GM19023 (cell line): Measurements from ENCODE around the gene SAE1.
A peak's percentile ranks its signal among the peaks of the same experiment; 100 is the strongest.

ENCODE experiments used
- ATAC-seq: cut with Tn5 transposase; IDR thresholded peaks from one replicate; pipeline ENCODE4 v1.9.1; 2021; ENCODE audit warnings: mild to moderate bottlenecking, moderate library complexity; ENCODE audit not compliant: unreplicated experiment

SAE1 gene

DNA sequence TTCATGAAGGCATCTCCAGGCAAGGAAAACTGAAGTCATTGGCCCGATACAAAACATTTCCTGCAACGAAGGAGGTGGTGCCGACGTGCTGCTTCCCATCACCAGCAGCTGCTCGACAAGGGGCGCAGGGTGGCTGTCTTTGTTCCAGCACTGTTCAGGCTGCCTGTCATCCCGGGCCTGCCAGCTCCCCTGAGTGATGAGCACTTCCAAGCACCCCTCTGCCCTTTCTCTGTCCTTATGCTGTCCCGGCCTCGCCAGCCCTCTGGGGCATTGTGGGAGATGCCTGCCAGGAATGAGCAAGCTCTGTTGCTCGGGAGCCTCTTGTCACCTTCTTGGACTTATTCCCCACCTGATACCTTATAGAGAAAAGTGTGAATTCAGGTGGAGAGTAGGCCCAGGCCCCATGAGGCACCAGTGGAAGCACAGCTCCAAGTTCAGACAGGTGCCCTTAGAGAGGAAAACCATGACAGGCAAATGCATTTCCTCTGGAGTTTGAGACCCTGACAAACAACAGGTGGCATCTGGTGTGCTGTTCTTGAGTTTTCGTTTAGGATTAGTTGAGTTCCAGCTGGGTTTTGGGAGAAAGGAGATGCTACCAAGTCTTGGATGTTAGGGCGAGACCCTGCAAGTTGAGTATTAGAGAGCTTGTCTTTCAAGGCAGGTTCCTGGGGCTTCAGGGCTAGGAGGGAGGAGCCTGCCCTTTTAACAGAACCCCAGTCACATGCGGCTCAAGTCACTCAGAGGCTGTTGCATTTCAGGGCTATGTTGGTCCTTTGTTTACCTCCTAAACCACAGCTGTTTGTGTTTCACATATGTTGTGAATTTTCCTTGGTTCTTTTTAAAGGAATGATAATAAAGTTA lies 78.9 kb downstream of the SAE1 start:
- ATAC-seq = no peak

DNA sequence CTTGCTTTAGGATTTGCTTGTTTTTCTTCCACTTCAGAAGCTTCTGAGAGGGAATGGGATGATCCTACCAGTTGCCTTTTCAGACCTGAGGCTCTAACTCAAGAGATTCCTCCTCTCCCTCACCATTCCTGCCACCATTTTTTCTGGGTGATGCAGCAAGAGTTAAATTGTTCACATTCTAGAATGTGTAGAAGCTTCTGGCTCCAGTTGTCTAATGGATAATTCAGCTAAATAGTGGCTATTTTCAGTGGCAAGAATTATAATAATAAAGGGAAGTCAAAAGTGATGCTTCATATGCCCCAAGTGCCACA lies 79.5 kb downstream of the SAE1 start:
- no peak for ATAC-seq

DNA sequence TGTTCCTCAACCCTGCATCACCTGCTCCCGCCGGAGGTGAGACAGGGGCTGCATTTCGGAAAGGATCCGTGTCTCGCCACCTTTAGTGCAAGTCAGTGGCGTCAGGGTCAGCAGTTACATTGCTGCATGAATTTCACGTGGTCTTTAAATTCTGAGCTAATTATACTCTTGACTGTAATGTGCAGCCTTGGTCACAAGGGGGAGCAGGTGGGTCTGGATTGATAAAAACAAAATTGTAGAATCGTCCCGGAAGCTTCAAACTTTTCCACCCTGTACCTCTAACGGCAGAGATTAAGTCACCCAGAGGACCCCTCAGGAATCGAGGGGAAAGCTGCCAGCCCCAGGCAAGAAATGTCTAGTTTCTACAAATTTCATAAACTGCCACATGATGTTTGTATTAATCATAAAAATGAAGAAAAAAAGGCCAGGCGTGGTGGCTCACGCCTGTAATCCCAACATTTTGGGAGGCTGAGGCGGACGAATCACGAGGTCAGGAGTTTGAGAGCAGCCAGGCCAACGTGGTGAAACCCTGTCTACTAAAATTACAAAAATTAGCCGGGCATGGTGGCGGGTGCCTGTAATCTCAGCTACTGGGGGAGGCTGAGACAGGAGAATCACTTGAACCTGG lies 80.2 kb downstream of the SAE1 start:
- ATAC-seq = no peak

- ATAC-seq = no peak
These were observed 84.9 kb downstream of the SAE1 start for GRCh38 chr19:47215581-47215980.

DNA sequence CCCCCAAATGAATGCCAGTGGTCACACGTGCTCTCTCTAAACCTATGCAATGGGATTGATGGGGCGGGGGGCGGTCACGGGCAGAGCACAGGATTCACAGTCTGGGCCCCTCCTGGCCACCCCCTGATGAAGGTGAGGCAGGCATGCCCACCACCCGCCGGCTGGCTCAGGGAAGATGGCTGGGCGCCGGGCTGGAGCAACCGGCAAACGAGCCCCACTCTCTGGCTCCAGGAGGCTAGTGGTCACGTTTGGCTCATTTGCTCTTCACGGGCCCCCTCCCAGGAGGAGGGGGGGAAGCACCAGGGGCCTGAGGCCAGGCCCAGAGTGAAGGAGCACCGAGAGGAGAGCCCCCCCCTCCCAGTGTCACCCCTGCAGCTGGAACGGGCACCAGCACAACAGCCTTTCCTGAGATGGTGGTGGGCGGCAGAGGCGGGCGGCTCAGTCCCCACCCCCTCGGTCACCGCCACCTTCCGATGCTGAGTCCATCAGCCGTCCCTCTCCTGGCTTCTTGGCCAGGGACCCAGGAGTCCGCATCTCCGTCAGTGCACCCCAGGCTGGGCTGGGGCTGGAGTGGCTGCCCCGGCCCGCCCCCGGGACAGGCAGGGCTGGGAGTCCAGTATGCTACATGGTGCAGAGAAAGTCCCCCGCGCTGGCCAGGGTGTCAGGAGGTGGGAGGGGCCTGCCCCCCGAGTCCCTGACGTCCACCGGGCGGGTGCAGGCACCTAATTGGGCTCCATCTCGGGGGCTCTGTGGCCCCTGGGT lies 90.6 kb downstream of the SAE1 start:
- no peak for ATAC-seq

DNA sequence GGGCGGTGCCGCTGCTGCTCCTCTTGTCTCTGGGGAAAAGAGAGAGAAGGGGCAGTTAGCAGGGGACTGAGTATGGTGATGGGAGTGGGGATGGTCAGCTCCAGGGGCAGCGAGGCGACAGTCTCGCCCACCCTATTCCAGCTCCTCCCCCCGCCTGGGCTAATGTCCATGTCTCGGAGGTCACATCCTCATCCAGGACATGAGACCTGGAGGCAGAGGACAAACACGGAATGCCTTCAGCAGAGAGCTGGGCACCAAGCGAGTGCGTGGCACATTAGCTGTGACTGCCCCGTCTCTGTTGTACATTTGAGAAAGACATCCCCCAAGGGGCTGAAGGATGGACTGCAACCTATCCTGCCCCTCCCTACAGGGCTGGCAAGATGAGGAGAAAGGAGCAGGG lies 91.3 kb downstream of the SAE1 start:
- ATAC-seq = no peak

DNA sequence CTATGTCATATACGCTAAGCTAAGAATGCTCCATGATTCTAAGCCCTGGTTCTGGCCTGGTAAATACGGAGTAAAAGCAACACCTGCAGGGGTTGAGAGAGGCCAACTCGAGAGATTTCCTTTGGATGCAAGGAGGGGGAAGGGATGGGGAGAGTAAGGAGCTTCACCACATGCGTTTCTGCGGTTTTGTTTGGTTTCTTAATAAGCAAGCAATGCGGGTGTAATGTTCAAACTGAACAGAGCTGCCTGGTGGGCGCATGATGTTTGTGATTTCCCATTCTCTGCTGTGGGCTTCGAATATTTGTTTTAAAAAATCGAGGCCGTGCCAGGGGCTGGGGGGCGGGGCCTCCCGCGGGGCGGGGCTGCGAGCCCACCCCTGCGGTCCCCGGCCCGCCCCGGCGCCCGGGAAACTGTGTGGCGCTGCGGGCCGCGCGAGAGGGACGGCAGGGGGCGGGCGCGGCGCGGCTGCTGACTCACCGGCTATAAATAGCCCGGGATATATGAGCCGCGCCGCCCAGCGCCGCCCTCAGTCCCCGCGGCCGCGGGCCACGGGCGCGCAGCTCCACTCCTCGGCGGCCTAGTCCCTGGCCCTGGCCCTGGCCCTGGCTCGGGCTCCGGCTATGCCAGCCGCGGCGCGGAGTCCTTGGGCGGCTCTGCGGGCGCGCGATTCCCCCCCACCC lies 95.3 kb downstream of the SAE1 start:
- ATAC-seq = peak; percentile 31

- peak; percentile 15 for ATAC-seq
These were observed 96.1 kb downstream of the SAE1 start for GRCh38 chr19:47226426-47227351.

DNA sequence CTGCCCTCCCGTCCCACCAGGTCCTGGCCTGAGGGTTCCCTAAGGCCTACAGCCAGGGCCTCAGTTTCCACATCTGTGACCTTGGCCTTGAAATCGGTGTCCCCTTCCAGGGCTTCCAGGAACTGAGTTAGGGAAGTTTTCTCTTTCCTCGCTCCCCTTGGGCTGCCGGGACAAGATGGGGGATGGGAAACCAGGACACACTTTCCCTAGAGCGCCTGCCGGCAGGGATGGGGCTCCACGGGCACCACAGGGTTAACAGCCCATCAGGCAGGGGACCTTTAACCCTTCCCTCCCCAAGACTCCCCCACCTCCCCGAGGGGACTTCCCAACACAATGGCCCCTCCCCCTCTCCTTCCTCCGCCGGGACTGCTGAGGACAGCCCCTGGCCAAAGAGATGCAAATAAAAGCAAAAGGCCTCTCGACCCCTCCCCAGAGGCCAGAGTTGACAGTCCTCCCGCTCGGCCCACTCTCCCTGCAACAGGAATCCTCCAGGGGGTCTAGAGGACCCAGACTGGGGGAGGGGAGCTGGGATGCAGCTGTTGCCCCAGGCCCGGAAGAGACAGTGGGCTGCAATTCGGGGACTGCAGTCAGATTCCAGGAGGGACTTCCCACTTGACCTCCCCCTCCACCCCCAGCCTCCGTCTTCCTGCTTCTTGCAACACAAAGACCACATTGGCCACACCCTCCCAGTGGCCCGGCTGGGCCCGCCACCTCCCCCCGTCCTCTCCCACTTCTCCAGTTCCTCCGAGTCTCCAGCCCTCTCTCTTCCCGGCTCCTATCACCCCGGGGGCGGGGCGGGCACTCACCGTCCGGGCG lies 96.9 kb downstream of the SAE1 start:
- ATAC-seq = no peak

DNA sequence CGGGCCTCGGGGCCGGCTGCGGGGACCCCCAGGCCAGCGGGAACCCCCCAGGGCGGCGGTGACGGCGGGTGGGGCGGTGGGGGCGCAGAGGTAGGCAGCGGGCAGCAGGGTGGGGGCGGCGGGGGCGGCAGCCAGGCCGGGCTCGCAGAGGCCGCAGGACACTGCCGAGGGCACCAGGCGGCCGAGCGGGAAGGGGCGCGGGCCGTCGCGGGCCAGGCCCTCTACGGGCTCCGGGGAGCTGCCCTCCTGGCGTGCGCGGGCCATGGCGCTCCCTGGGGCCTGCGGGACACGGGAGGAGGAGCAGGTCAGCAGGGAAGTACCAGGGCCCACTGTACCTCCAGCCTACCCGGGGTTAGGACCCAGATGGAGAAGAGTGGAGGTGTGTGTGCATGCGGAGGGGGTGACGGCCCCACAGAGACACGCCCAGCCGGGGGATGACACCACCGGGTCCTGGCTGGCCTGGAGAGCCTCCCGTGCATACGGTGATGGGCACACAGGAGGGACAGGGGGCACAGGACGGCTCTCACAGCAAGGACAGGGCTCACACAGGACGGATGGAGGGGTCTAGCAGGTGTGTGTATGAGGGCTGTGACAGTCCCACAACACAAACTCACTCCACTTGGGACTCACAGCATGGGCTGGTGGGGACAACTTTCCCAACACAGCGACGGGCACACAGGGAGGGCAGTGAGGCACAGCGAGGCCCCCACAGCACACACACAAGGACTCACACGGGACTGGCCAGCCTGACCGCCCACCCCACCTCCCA lies 97.7 kb downstream of the SAE1 start:
- ATAC-seq = no peak

DNA sequence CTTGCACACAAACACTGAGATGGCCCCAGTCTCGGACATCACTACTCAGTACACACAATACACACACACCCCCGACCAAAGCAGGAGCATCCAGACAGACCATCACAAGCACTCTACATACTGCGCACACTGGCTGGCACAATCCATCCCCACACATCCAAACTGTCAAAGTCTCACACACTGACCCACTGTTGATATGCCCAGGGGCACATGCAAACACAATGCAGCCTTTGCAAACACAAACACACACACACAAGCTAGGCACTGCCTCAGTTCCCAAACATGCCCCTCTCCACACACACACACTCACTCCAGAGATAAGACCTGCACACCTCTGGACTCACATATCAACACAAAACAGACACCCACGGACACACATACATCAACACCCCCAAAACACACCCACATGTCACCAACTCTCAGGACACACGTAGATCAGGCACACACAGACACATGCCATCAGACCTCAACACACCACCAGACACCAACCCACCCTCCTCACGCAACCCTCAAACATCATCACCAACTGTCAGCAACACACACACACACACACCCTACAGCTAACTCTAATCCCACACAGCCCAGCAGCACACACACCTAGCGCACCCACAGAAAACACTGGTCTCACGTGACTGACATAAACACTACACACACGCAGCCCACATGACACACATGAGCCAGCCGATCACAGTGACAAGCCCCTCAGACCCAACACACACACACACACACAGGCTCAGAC lies 98.5 kb downstream of the SAE1 start:
- no peak for ATAC-seq

GRCh38 chr19:47229676-47230053 lies 99.0 kb downstream of the SAE1 start:
- no peak for ATAC-seq

- ATAC-seq = peak; percentile 22
These were observed 99.7 kb downstream of the SAE1 start for GRCh38 chr19:47230054-47230920.

GRCh38 chr19:47230921-47231214 lies 100.2 kb downstream of the SAE1 start, which contains the start of gene BBC3:
Gene BBC3 (minus strand): TSS chr19:47231199. CDS start chr19:47228431, 2,768 bp downstream.
- peak; percentile 0 for ATAC-seq

DNA sequence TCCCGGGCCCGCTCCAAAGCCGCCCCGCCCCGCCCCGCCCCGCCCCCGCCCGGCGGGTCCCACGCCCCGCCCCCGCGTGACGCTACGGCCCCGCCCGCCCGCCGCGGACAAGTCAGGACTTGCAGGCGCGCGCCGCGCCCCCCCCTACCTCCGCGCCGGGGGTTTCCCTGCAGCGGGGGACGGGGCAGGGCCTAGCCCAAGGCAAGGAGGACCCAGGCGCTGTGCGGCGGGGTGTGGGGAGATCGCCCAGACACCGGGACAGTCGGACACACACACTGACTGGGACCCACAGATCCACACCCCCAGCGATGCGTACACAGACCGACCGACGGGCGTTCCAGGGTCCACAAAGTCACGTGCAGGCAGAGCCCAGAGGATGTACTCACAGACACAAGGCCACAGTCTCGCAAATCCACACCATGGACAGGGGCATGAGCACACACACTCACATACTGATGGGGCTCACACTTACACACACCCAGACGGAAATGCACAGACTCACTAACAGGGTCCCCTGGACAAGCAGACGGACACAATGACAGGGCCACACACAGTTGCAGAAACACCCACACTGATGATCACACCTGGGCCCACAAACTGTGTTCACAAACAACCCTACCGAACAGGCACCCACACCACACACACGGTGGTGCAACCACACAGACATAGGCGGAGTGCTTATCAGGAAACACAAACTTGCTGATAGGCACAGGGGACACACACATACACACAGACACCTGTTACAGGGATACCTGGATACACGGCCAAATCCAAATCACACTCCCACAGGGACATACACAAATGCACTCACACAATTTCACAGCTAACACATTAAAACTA lies 100.8 kb downstream of the SAE1 start:
- peak; percentile 30 for ATAC-seq
